Neural cell (in vitro differentiated cells): Measurements from ENCODE around the gene ANO1. TPM values are rescaled to one million over a fixed set of nuclear protein-coding genes. Genes with fewer than 3 reads are reported as not detected.

Experiments
- H2AFZ ChIP-seq: fragments of 200-600, 300-800 bp; sonication (generic), shearing (Covaris generic); 2 replicates; pipeline ENCODE4 v1.6.0; 2014; ENCODE audit warnings: low read depth, mild to moderate bottlenecking, antibody characterized with exemption, low read length, moderate library complexity
- H3F3A ChIP-seq: fragments of 200-600 bp; shearing (Covaris generic); 2 replicates; pipeline ENCODE4 v1.6.1; 2016; ENCODE audit warnings: mild to moderate bottlenecking, moderate library complexity, mixed read lengths, antibody characterized with exemption, low read length; ENCODE audit not compliant: insufficient read depth, poor library complexity, severe bottlenecking
- H3K27ac ChIP-seq: fragments of 200-600, 300-800 bp; sonication (generic), shearing (Covaris generic); 2 replicates; pipeline ENCODE4 v1.5.1; 2014; ENCODE audit warnings: mild to moderate bottlenecking, low read length, moderate library complexity
- H3K27me3 ChIP-seq: fragments of 300-800, 200-600 bp; sonication (generic), shearing (Covaris generic); 2 replicates; pipeline ENCODE4 v1.6.0; 2014; ENCODE audit warnings: mild to moderate bottlenecking, low read depth, low read length, moderate library complexity; ENCODE audit not compliant: insufficient read depth
- H3K36me3 ChIP-seq: fragments of 300-800, 200-600 bp; sonication (generic), shearing (Covaris generic); 2 replicates; pipeline ENCODE4 v1.5.1; 2014; ENCODE audit warnings: mild to moderate bottlenecking, antibody characterized with exemption, low read length, moderate library complexity; ENCODE audit not compliant: insufficient read depth
- H3K4me2 ChIP-seq: fragments of 300-800, 200-600 bp; sonication (generic), shearing (Covaris generic); 2 replicates; pipeline ENCODE4 v1.6.0; 2014; ENCODE audit warnings: mild to moderate bottlenecking, low read length
- H3K4me3 ChIP-seq: fragments of 300-800, 200-600 bp; sonication (generic), shearing (Covaris generic); 2 replicates; pipeline ENCODE4 v1.5.1; 2014; ENCODE audit warnings: mild to moderate bottlenecking, low read length, moderate library complexity
- H3K79me2 ChIP-seq: fragments of 200-600 bp; shearing (Covaris generic); replicated peaks from 2 replicates; pipeline ENCODE4 v1.6.0; 2014; ENCODE audit warnings: mild to moderate bottlenecking, low read length, moderate library complexity; ENCODE audit not compliant: insufficient read depth
- H3K9ac ChIP-seq: fragments of 300-800, 200-600 bp; sonication (generic), shearing (Covaris generic); 2 replicates; pipeline ENCODE4 v1.6.1; 2016; ENCODE audit warnings: mild to moderate bottlenecking, low read length, mixed read lengths
- H3K9me2 ChIP-seq: fragments of 200-600 bp; shearing (Covaris generic); 2 replicates; pipeline ENCODE4 v1.6.1; 2016; ENCODE audit warnings: mild to moderate bottlenecking, low read length, mixed read lengths; ENCODE audit not compliant: insufficient read depth
- H3K9me3 ChIP-seq: fragments of 200-600, 300-800 bp; sonication (generic), shearing (Covaris generic); 2 replicates; pipeline ENCODE4 v1.6.1; 2016; ENCODE audit warnings: mild to moderate bottlenecking, mixed run types, low read length, moderate library complexity, mixed read lengths
- H4K20me1 ChIP-seq: fragments of 200-600 bp; shearing (Covaris generic); 2 replicates; pipeline ENCODE4 v1.6.1; 2016; ENCODE audit warnings: mild to moderate bottlenecking, mixed run types; ENCODE audit not compliant: insufficient read depth
- EP300 ChIP-seq: fragments of 450-650 bp; conservative IDR thresholded peaks from 2 replicates; pipeline ENCODE4 v1.6.1; 2014; ENCODE audit warnings: antibody characterized with exemption, mild to moderate bottlenecking, moderate library complexity; ENCODE audit not compliant: poor library complexity, severe bottlenecking
- EZH2 ChIP-seq: fragments of 200-600, 300-800 bp; shearing (Covaris generic), sonication (generic); IDR thresholded peaks from 2 replicates; pipeline ENCODE4 v1.6.1; 2014; ENCODE audit warnings: antibody characterized with exemption, low read length, borderline replicate concordance, mild to moderate bottlenecking; ENCODE audit not compliant: insufficient read depth, poor library complexity, severe bottlenecking
- MXI1 ChIP-seq: fragments of 450-650 bp; conservative IDR thresholded peaks from 2 replicates; pipeline ENCODE4 v1.6.1; 2014; ENCODE audit warnings: antibody characterized with exemption, mild to moderate bottlenecking; ENCODE audit not compliant: poor library complexity, severe bottlenecking
- POLR2AphosphoS5 ChIP-seq: IDR thresholded peaks from 2 replicates; pipeline ENCODE4 v1.6.1; 2012
- RAD21 ChIP-seq: fragments of 450-650 bp; conservative IDR thresholded peaks from 2 replicates; pipeline ENCODE4 v1.6.1; 2014; ENCODE audit warnings: antibody characterized with exemption, mild to moderate bottlenecking, moderate library complexity
- SMC3 ChIP-seq: fragments of 450-650 bp; conservative IDR thresholded peaks from 2 replicates; pipeline ENCODE4 v1.6.1; 2014; ENCODE audit warnings: antibody characterized with exemption, mild to moderate bottlenecking, moderate library complexity; ENCODE audit not compliant: poor library complexity
- TAF1 ChIP-seq: IDR thresholded peaks from 2 replicates; pipeline ENCODE4 v1.6.1; 2012; ENCODE audit warnings: low read depth
- polyA plus RNA-seq: library from polyadenylated mRNA; depleted of rRNA; stranded (reverse); fragments of >200 nt; gene quantifications from 2 replicates; pipeline ENCODE4 v1.2.3, GENCODE V29; 2014
- TF ChIP-seq, protein P1 (sequence below): IDR thresholded peaks from 2 replicates; pipeline ENCODE4 v1.6.1; 2012; ENCODE audit warnings: borderline replicate concordance
- TF ChIP-seq, protein P2 (sequence below): fragments of 450-650 bp; IDR thresholded peaks from 2 replicates; pipeline ENCODE4 v1.5.1; 2014; ENCODE audit warnings: antibody characterized with exemption, mild to moderate bottlenecking, moderate library complexity; ENCODE audit not compliant: poor library complexity, severe bottlenecking

Gene ANO1
- polyA plus RNA-seq, 1 donor from 2014 or later, result not detected

DNA sequence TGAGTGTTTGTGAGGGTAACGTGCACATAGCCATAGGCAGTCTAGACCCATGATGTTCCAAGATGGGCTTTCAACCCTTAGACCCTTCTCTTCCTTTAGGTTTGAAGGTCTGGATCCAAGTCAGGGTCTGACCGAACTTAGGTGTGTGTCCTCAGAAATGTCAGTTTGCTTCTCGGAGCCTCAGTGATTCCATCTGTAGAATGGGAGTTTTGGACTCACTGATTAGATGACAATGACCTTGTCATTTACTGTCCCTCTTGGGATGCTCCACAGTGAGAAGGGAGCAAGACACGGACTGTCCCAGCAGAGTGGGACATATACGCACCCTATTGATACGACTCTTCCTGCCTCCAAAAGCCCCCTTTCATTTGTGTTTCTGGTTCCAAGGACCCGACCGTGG is 37.7 kb downstream of the ANO1 start:
- Histone ChIP-seq H3K9me3 (no peaks in the 10 kb centered on the region), H2AFZ (no peak overlapping the region), H4K20me1 (no peaks in the 10 kb centered on the region), H3K9ac (no peak overlapping the region), H3F3A (no peaks in the 10 kb centered on the region), H3K4me2 (no peak overlapping the region), H3K36me3 (no peaks in the 10 kb centered on the region), H3K9me2 (no peaks in the 10 kb centered on the region), H3K27ac (no peak overlapping the region), H3K79me2 (no peaks in the 10 kb centered on the region), H3K4me3 (no peak overlapping the region), H3K27me3 (no peaks in the 10 kb centered on the region)
- TF ChIP-seq SMC3 (no peak), EP300 (no peak), MXI1 (no peak), EZH2 (no peak), TAF1 (no peak), RAD21 (no peak), POLR2AphosphoS5 (no peak)
- TF ChIP-seq, protein P1, sequence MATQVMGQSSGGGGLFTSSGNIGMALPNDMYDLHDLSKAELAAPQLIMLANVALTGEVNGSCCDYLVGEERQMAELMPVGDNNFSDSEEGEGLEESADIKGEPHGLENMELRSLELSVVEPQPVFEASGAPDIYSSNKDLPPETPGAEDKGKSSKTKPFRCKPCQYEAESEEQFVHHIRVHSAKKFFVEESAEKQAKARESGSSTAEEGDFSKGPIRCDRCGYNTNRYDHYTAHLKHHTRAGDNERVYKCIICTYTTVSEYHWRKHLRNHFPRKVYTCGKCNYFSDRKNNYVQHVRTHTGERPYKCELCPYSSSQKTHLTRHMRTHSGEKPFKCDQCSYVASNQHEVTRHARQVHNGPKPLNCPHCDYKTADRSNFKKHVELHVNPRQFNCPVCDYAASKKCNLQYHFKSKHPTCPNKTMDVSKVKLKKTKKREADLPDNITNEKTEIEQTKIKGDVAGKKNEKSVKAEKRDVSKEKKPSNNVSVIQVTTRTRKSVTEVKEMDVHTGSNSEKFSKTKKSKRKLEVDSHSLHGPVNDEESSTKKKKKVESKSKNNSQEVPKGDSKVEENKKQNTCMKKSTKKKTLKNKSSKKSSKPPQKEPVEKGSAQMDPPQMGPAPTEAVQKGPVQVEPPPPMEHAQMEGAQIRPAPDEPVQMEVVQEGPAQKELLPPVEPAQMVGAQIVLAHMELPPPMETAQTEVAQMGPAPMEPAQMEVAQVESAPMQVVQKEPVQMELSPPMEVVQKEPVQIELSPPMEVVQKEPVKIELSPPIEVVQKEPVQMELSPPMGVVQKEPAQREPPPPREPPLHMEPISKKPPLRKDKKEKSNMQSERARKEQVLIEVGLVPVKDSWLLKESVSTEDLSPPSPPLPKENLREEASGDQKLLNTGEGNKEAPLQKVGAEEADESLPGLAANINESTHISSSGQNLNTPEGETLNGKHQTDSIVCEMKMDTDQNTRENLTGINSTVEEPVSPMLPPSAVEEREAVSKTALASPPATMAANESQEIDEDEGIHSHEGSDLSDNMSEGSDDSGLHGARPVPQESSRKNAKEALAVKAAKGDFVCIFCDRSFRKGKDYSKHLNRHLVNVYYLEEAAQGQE, result no peak
- TF ChIP-seq, protein P2, sequence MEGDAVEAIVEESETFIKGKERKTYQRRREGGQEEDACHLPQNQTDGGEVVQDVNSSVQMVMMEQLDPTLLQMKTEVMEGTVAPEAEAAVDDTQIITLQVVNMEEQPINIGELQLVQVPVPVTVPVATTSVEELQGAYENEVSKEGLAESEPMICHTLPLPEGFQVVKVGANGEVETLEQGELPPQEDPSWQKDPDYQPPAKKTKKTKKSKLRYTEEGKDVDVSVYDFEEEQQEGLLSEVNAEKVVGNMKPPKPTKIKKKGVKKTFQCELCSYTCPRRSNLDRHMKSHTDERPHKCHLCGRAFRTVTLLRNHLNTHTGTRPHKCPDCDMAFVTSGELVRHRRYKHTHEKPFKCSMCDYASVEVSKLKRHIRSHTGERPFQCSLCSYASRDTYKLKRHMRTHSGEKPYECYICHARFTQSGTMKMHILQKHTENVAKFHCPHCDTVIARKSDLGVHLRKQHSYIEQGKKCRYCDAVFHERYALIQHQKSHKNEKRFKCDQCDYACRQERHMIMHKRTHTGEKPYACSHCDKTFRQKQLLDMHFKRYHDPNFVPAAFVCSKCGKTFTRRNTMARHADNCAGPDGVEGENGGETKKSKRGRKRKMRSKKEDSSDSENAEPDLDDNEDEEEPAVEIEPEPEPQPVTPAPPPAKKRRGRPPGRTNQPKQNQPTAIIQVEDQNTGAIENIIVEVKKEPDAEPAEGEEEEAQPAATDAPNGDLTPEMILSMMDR, result no peak

DNA sequence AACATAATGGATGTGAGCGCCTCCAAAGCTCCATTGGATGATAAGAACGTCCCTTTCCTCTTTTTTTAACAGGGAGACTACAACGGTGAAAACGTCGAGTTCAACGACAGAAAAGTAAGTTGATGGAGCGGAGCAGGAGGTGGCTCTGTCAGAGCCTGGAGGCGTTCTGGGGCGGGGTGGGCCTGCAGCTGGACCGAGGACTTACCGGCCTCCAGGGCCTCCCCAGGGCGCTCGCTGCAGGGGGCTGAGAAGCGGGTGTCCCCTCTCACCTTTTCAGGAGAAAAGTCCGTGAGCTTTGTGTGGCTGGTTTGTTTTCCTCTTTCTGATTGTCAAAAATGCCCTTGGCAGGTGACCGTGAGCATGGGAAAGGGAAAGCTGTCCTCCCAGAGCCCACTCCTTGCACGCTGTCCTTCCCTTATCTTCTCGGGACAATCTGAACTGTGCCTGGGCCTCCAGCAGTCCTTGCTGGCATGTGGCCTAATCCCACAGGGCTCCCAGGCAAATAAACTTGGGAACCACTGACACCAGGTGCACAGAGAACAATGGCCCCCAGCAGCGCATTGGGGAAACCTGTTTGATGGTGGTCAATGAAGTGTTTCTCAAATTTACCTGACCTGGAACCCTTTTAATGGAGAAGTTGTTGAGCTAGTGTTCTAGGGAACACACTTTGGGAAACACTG is 38.4 kb downstream of the ANO1 start:
- Histone ChIP-seq H4K20me1 (no peaks in the 10 kb centered on the region), H3K4me3 (no peak overlapping the region), H3K9me2 (no peaks in the 10 kb centered on the region), H3K9me3 (no peaks in the 10 kb centered on the region), H3F3A (no peaks in the 10 kb centered on the region), H3K36me3 (no peaks in the 10 kb centered on the region), H3K27me3 (no peaks in the 10 kb centered on the region), H3K27ac (no peak overlapping the region), H3K9ac (no peak overlapping the region), H3K4me2 (no peak overlapping the region), H3K79me2 (no peaks in the 10 kb centered on the region), H2AFZ (no peak overlapping the region)
- TF ChIP-seq, protein P1, result no peak
- TF ChIP-seq POLR2AphosphoS5 (no peak), RAD21 (no peak)
